MM.1S (cell line): Measurements from ENCODE around the gene ABCA2.

ENCODE experiments used
- DNase-seq: peaks from one replicate; pipeline ENCODE4 v3.0.0-alpha.2; 2015
- H2AFZ ChIP-seq: fragments of 300-600 bp; sonication (generic); 2 replicates; pipeline ENCODE4 v1.6.0; 2016; ENCODE audit warnings: antibody characterized with exemption, low read length
- H3F3A ChIP-seq: fragments of 300-600 bp; sonication (generic); 2 replicates; pipeline ENCODE4 v1.6.1; 2016; ENCODE audit warnings: mild to moderate bottlenecking, antibody characterized with exemption, low read length, moderate library complexity, mixed read lengths; ENCODE audit not compliant: insufficient read depth
- H3K27ac ChIP-seq: fragments of 300-600 bp; sonication (generic); 2 replicates; pipeline ENCODE4 v1.5.1; 2016; ENCODE audit warnings: mild to moderate bottlenecking, low read length
- H3K27me3 ChIP-seq: fragments of 300-600 bp; sonication (generic); replicated peaks from 2 replicates; pipeline ENCODE4 v1.6.0; 2016; ENCODE audit warnings: low read length; ENCODE audit not compliant: insufficient read depth
- H3K36me3 ChIP-seq: fragments of 300-600 bp; sonication (generic); replicated peaks from 2 replicates; pipeline ENCODE4 v1.6.1; 2016; ENCODE audit warnings: mild to moderate bottlenecking, low read length, mixed read lengths; ENCODE audit not compliant: insufficient read depth
- H3K4me1 ChIP-seq: fragments of 300-600 bp; sonication (generic); 2 replicates; pipeline ENCODE4 v1.6.1; 2016; ENCODE audit warnings: low read length, mixed read lengths
- H3K4me2 ChIP-seq: fragments of 300-600 bp; sonication (generic); 2 replicates; pipeline ENCODE4 v1.6.0; 2016; ENCODE audit warnings: low read depth, low read length
- H3K4me3 ChIP-seq: fragments of 300-600 bp; sonication (generic); 2 replicates; pipeline ENCODE4 v1.5.1; 2016; ENCODE audit warnings: low read length, mixed read lengths
- H3K79me2 ChIP-seq: fragments of 300-600 bp; sonication (generic); 2 replicates; pipeline ENCODE4 v1.6.1; 2016; ENCODE audit warnings: mixed run types, low read length, mixed read lengths
- H3K9ac ChIP-seq: fragments of 300-600 bp; sonication (generic); 2 replicates; pipeline ENCODE4 v1.6.1; 2016; ENCODE audit warnings: low read length, mixed read lengths
- H3K9me2 ChIP-seq: fragments of 300-600 bp; sonication (generic); replicated peaks from 2 replicates; pipeline ENCODE4 v1.6.1; 2016; ENCODE audit warnings: mild to moderate bottlenecking, low read length, mixed read lengths; ENCODE audit not compliant: insufficient read depth
- H3K9me3 ChIP-seq: fragments of 300-600 bp; sonication (generic); replicated peaks from 2 replicates; pipeline ENCODE4 v1.6.1; 2016; ENCODE audit warnings: mild to moderate bottlenecking, low read length, mixed read lengths; ENCODE audit not compliant: insufficient read depth
- H4K20me1 ChIP-seq: fragments of 300-600 bp; sonication (generic); 2 replicates; pipeline ENCODE4 v1.6.1; 2016; ENCODE audit warnings: mild to moderate bottlenecking, low read length, moderate library complexity, mixed read lengths; ENCODE audit not compliant: insufficient read depth
- CTCF ChIP-seq: fragments of 300-600 bp; sonication (generic); IDR thresholded peaks from 2 replicates; pipeline ENCODE4 v1.5.1; 2016; ENCODE audit warnings: antibody characterized with exemption, low read length, mixed read lengths
- EZH2 ChIP-seq: fragments of 300-600 bp; sonication (generic); optimal IDR thresholded peaks from 2 replicates; pipeline ENCODE3; 2017; ENCODE audit warnings: low read depth, mild to moderate bottlenecking, antibody characterized with exemption, low read length, mixed read lengths
- EZH2phosphoT487 ChIP-seq: fragments of 300-600 bp; sonication (generic); IDR thresholded peaks from 2 replicates; pipeline ENCODE4 v1.6.1; 2018; ENCODE audit warnings: antibody characterized with exemption, low read length

Gene ABCA2

GRCh38 chr9:137001857-137002645 is 26.0 kb downstream of the ABCA2 start:
- H3K4me1 ChIP-seq: peaks cover 2% of the 10 kb centered on the region; the same call in 1 of the 2 replicates
- no peak overlapping the region for H3K27ac ChIP-seq
- no peaks in the 10 kb centered on the region for H4K20me1 ChIP-seq
- no peaks in the 10 kb centered on the region for H3K36me3 ChIP-seq
- peaks cover 60% of the 10 kb centered on the region for H3K27me3 ChIP-seq
- H3K4me3 ChIP-seq: no peak overlapping the region
- TF ChIP-seq CTCF (no peak), EZH2 (no peak), EZH2phosphoT487 (no peak)
- H3K9me3 ChIP-seq: no peaks in the 10 kb centered on the region
- no peak overlapping the region for H2AFZ ChIP-seq
- no peak for DNase-seq
- no peaks in the 10 kb centered on the region for H3K9me2 ChIP-seq
- H3K9ac ChIP-seq: no peak overlapping the region
- no peaks in the 10 kb centered on the region for H3K79me2 ChIP-seq
- peaks cover 2% of the 10 kb centered on the region; the same call in 1 of the 2 replicates for H3F3A ChIP-seq
- H3K4me2 ChIP-seq: no peak overlapping the region

GRCh38 chr9:137000177-137000930 is 27.7 kb downstream of the ABCA2 start:
- Histone ChIP-seq H3K4me2 (peak overlapping the region; percentile 60), H3F3A (peaks cover 2% of the 10 kb centered on the region; the same call in 1 of the 2 replicates), H3K9me2 (no peaks in the 10 kb centered on the region), H3K4me1 (peaks cover 2% of the 10 kb centered on the region; the same call in 1 of the 2 replicates), H3K79me2 (no peaks in the 10 kb centered on the region), H3K36me3 (no peaks in the 10 kb centered on the region), H3K9me3 (no peaks in the 10 kb centered on the region), H4K20me1 (no peaks in the 10 kb centered on the region), H2AFZ (0 out of 2 replicates have a peak overlapping the region, but pooled peaks have one; percentile 1), H3K9ac (no peak overlapping the region), H3K4me3 (peak overlapping the region; percentile 28; the same call in 1 of the 2 replicates), H3K27ac (no peak overlapping the region), H3K27me3 (peaks cover 56% of the 10 kb centered on the region)
- peak; percentile 69 for DNase-seq
- TF ChIP-seq EZH2 (no peak), CTCF (no peak), EZH2phosphoT487 (no peak)

- Histone ChIP-seq H3K4me3 (no peak overlapping the region), H3F3A (peaks cover 2% of the 10 kb centered on the region; the same call in 1 of the 2 replicates), H3K4me2 (no peak overlapping the region), H3K4me1 (peaks cover 2% of the 10 kb centered on the region; the same call in 1 of the 2 replicates), H3K9ac (no peak overlapping the region), H3K36me3 (no peaks in the 10 kb centered on the region), H2AFZ (no peak overlapping the region), H3K79me2 (no peaks in the 10 kb centered on the region), H3K27ac (no peak overlapping the region), H3K9me3 (no peaks in the 10 kb centered on the region), H4K20me1 (no peaks in the 10 kb centered on the region), H3K9me2 (no peaks in the 10 kb centered on the region), H3K27me3 (peaks cover 40% of the 10 kb centered on the region)
- TF ChIP-seq CTCF (no peak), EZH2phosphoT487 (no peak)
- no peak for DNase-seq
Measured at GRCh38 chr9:136997830-136998234, 30.2 kb downstream of the ABCA2 start.
